Activated CD8-positive, alpha-beta T cell treated with anti-CD3 and anti-CD28 coated beads, Interleukin-2, amount 10 ng/mL, durations not matched to agents 7 days and 5 days (primary cell): ENCODE results near the gene TMPRSS4. TPM values are rescaled to one million over a fixed set of nuclear protein-coding genes. Genes with fewer than 3 reads are reported as not detected.
A peak's percentile ranks its signal among the peaks of the same experiment; 100 is the strongest.

ENCODE experiments used
- ATAC-seq: fragments of 150-1000 bp; cut with Tn5 transposase; one replicate; pipeline ENCODE4 v1.10.0; 2021; ENCODE audit warnings: moderate library complexity
- CTCF ChIA-PET: fragments of 350-600 bp; sonication (Branson Sonifier 250); formaldehyde crosslinking; loops from one replicate; lab custom pipeline; 2021; ENCODE audit warnings: antibody characterized with exemption; lab: Charles Lee
- POLR2A ChIA-PET: fragments of 350-600 bp; sonication (Branson Sonifier 250); formaldehyde crosslinking; loops from one replicate; lab custom pipeline; 2021; ENCODE audit warnings: antibody characterized with exemption; lab: Charles Lee
- DNase-seq: peaks from one replicate; pipeline ENCODE4 v3.0.0-alpha.2; 2020
- H3K27ac Mint-ChIP-seq: one replicate; pipeline ENCODE4 v1.8.0; 2021; ENCODE audit warnings: mild to moderate bottlenecking, mixed read lengths
- H3K27me3 Mint-ChIP-seq: one replicate; pipeline ENCODE4 v1.8.0; 2021; ENCODE audit warnings: low read depth, mixed read lengths
- H3K36me3 Mint-ChIP-seq: one replicate; pipeline ENCODE4 v1.8.0; 2021; ENCODE audit warnings: low read depth, mixed read lengths
- H3K4me1 Mint-ChIP-seq: one replicate; pipeline ENCODE4 v1.8.0; 2021; ENCODE audit warnings: low read depth, mixed read lengths
- H3K4me3 Mint-ChIP-seq: one replicate; pipeline ENCODE4 v1.8.0; 2021; ENCODE audit warnings: mild to moderate bottlenecking, mixed read lengths
- H3K9me3 Mint-ChIP-seq: one replicate; pipeline ENCODE4 v1.8.0; 2022; ENCODE audit warnings: mixed read lengths; ENCODE audit not compliant: insufficient read depth
- total RNA-seq, 2 experiments: library from RNA; stranded (reverse); gene quantifications; one replicate each; pipeline ENCODE4 v1.2.3, GENCODE V29; 2021

Gene TMPRSS4
- total RNA-seq, 2 experiments from 2014 or later: 0.37 to 0.50 TPM

- DNase-seq (no peak), ATAC-seq (no peak)
- Mint-ChIP-seq H3K4me3 (no peak overlapping the region), H3K4me1 (peaks cover 57% of the 10 kb centered on the region), H3K27me3 (no peaks in the 10 kb centered on the region), H3K27ac (no peak overlapping the region), H3K9me3 (no peaks in the 10 kb centered on the region), H3K36me3 (no peaks in the 10 kb centered on the region)
- POLR2A ChIA-PET: no interaction called here
- CTCF ChIA-PET: interaction anchor here (1.1 to 1.4 kb wide), 2 partner anchors 22 to 305 kb away, joined by 4 to 6 read pairs; no protein-coding TSS in a partner anchor
These were observed 36.0 kb downstream of the TMPRSS4 start for GRCh38 chr11:118112711-118113430.

GRCh38 chr11:118114266-118114665 lies 37.4 kb downstream of the TMPRSS4 start:
- Mint-ChIP-seq H3K27ac (peak overlapping the region; percentile 30), H3K36me3 (no peaks in the 10 kb centered on the region), H3K4me1 (peaks cover 64% of the 10 kb centered on the region), H3K4me3 (no peak overlapping the region), H3K27me3 (no peaks in the 10 kb centered on the region), H3K9me3 (no peaks in the 10 kb centered on the region)
- ChIA-PET CTCF (interaction anchor here (0.8 to 1.4 kb wide), 5 partner anchors 20 to 307 kb away, joined by 3 to 6 read pairs (median 4); no protein-coding TSS in a partner anchor), POLR2A (interaction anchor here (0.6 kb wide), 1 partner anchor 18 kb away, joined by 3 read pairs; no protein-coding TSS in a partner anchor)
- ATAC-seq: no peak
- DNase-seq: no peak

- peaks cover 64% of the 10 kb centered on the region for H3K4me1 Mint-ChIP-seq
- peaks cover 2% of the 10 kb centered on the region for H3K9me3 Mint-ChIP-seq
- ATAC-seq: no peak
- ChIA-PET CTCF (interaction anchor here (0.8 to 1.1 kb wide), 3 partner anchors 57 to 168 kb away, joined by 3 to 4 read pairs (median 4); no protein-coding TSS in a partner anchor), POLR2A (no interaction called here)
- H3K27ac Mint-ChIP-seq: peak overlapping the region; percentile 30
- no peak for DNase-seq
- no peaks in the 10 kb centered on the region for H3K27me3 Mint-ChIP-seq
- H3K4me3 Mint-ChIP-seq: no peak overlapping the region
- no peaks in the 10 kb centered on the region for H3K36me3 Mint-ChIP-seq
These were observed 38.2 kb downstream of the TMPRSS4 start for GRCh38 chr11:118115048-118115447.

- H3K4me3 Mint-ChIP-seq: peak overlapping the region; percentile 64
- H3K9me3 Mint-ChIP-seq: peaks cover 11% of the 10 kb centered on the region
- DNase-seq (peak; percentile 55), ATAC-seq (peak; percentile 83)
- peaks cover 7% of the 10 kb centered on the region for H3K27me3 Mint-ChIP-seq
- peaks cover 51% of the 10 kb centered on the region for H3K4me1 Mint-ChIP-seq
- ChIA-PET CTCF (interaction anchor here (1.0 to 1.3 kb wide), 4 partner anchors 54 to 311 kb away, joined by 3 to 4 read pairs (median 4); no protein-coding TSS in a partner anchor), POLR2A (interaction anchor here (0.6 kb wide), 1 partner anchor 165 kb away, joined by 3 read pairs; no protein-coding TSS in a partner anchor)
- peak overlapping the region; percentile 80 for H3K27ac Mint-ChIP-seq
- H3K36me3 Mint-ChIP-seq: peaks cover 6% of the 10 kb centered on the region
These were observed 41.1 kb downstream of the TMPRSS4 start for GRCh38 chr11:118117790-118118601.

GRCh38 chr11:118120793-118121192 lies 43.9 kb downstream of the TMPRSS4 start:
- Mint-ChIP-seq H3K27me3 (peaks cover 7% of the 10 kb centered on the region), H3K9me3 (peaks cover 11% of the 10 kb centered on the region), H3K4me3 (no peak overlapping the region), H3K27ac (no peak overlapping the region), H3K36me3 (peaks cover 6% of the 10 kb centered on the region), H3K4me1 (peaks cover 26% of the 10 kb centered on the region)
- ATAC-seq (no peak), DNase-seq (no peak)
- POLR2A ChIA-PET: no interaction called here
- CTCF ChIA-PET: interaction anchor here (2.2 kb wide), 1 partner anchor 24 kb away, joined by 5 read pairs; no protein-coding TSS in a partner anchor

GRCh38 chr11:118124929-118125535 lies 48.2 kb downstream of the TMPRSS4 start:
- ChIA-PET CTCF (interaction anchor here (1.6 kb wide), 1 partner anchor 47 kb away, joined by 4 read pairs; no protein-coding TSS in a partner anchor), POLR2A (no interaction called here)
- Mint-ChIP-seq H3K27me3 (peaks cover 16% of the 10 kb centered on the region), H3K4me1 (peaks cover 9% of the 10 kb centered on the region), H3K4me3 (no peak overlapping the region), H3K9me3 (peaks cover 9% of the 10 kb centered on the region), H3K27ac (no peak overlapping the region), H3K36me3 (peaks cover 6% of the 10 kb centered on the region)
- DNase-seq (no peak), ATAC-seq (no peak)

- H3K4me3 Mint-ChIP-seq: no peak overlapping the region
- H3K27ac Mint-ChIP-seq: no peak overlapping the region
- CTCF ChIA-PET: no interaction called here
- POLR2A ChIA-PET: interaction anchor here (0.5 kb wide), 1 partner anchor 186 kb away, joined by 4 read pairs; no protein-coding TSS in a partner anchor
- no peaks in the 10 kb centered on the region for H3K9me3 Mint-ChIP-seq
- peaks cover 7% of the 10 kb centered on the region for H3K4me1 Mint-ChIP-seq
- DNase-seq (no peak), ATAC-seq (no peak)
- no peaks in the 10 kb centered on the region for H3K36me3 Mint-ChIP-seq
- peaks cover 18% of the 10 kb centered on the region for H3K27me3 Mint-ChIP-seq
These were observed 49.4 kb downstream of the TMPRSS4 start for GRCh38 chr11:118126082-118126838.

GRCh38 chr11:118128310-118128709 lies 51.4 kb downstream of the TMPRSS4 start:
- CTCF ChIA-PET: no interaction called here
- POLR2A ChIA-PET: no interaction called here
- DNase-seq (no peak), ATAC-seq (no peak)
- Mint-ChIP-seq H3K27me3 (peaks cover 14% of the 10 kb centered on the region), H3K4me1 (peaks cover 7% of the 10 kb centered on the region), H3K36me3 (no peaks in the 10 kb centered on the region), H3K9me3 (no peaks in the 10 kb centered on the region), H3K4me3 (no peak overlapping the region), H3K27ac (no peak overlapping the region)

GRCh38 chr11:118128721-118129470 lies 52.0 kb downstream of the TMPRSS4 start:
- no peaks in the 10 kb centered on the region for H3K36me3 Mint-ChIP-seq
- H3K4me3 Mint-ChIP-seq: no peak overlapping the region
- no peaks in the 10 kb centered on the region for H3K9me3 Mint-ChIP-seq
- ChIA-PET CTCF (no interaction called here), POLR2A (interaction anchor here (1.2 kb wide), 1 partner anchor 11 kb away, joined by 4 read pairs; no protein-coding TSS in a partner anchor)
- peaks cover 7% of the 10 kb centered on the region for H3K4me1 Mint-ChIP-seq
- peaks cover 16% of the 10 kb centered on the region for H3K27me3 Mint-ChIP-seq
- DNase-seq: no peak
- H3K27ac Mint-ChIP-seq: no peak overlapping the region
- ATAC-seq: no peak

GRCh38 chr11:118129471-118130172 lies 52.7 kb downstream of the TMPRSS4 start:
- no peak for ATAC-seq
- Mint-ChIP-seq H3K9me3 (no peaks in the 10 kb centered on the region), H3K27me3 (peaks cover 21% of the 10 kb centered on the region), H3K4me3 (no peak overlapping the region), H3K4me1 (peaks cover 7% of the 10 kb centered on the region), H3K36me3 (no peaks in the 10 kb centered on the region), H3K27ac (no peak overlapping the region)
- DNase-seq: no peak
- ChIA-PET POLR2A (interaction anchor here (1.2 kb wide), 1 partner anchor 10 kb away, joined by 4 read pairs; no protein-coding TSS in a partner anchor), CTCF (interaction anchor here (2.3 kb wide), 1 partner anchor 42 kb away, joined by 6 read pairs; no protein-coding TSS in a partner anchor)
